ENCODE measurements around the gene CLIC5.

CLIC5 gene

DNA sequence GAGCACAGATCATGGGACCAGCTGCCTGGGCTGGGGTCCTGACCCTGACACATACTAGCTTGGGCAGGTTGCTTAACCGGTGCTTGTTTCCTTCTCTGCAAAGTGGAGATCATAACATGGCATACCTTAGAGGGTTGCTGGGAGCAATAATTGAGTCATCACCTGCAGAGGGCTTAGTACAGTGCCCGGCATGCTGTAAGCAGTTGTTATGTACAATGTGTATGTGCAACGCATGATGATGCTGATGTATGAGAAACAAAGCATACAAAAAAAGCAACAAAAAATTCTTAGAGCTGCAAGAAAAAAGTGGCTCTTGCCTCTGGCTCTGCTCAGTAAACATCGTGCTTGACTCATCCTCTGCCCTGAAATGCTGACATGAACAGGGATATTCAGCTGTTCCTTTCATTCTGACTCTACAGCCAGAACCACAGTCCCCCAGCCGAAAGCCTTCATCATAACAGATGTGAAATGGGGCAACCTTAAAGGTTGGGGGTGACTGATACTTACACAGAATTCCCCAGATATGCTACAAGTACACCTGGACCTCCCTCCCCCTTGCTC, 91.7 kb downstream of the CLIC5 start:
- no peaks in the 10 kb centered on the region for H3K36me3 ChIP-seq (ENCODE audit: control insufficient read depth, insufficient read depth, low read length)
- no CpG with 5 or more reads among the region's 5 CpGs for WGBS (ENCODE audit: extremely low coverage, insufficient coverage, low lambda C conversion rate)
- no peak overlapping the region for H3K4me3 ChIP-seq (ENCODE audit: low read length)
- H3K23ac ChIP-seq (ENCODE audit: low read length) = no peak overlapping the region
- H3K4me2 ChIP-seq (ENCODE audit: low read length) = no peak overlapping the region
- no peaks in the 10 kb centered on the region for H3K79me1 ChIP-seq (ENCODE audit: low read length)
- no peak overlapping the region for H3K18ac ChIP-seq (ENCODE audit: low read length)
- no peaks in the 10 kb centered on the region for H3K27me3 ChIP-seq (ENCODE audit: insufficient read depth, low read length, poor library complexity)
- H3K9ac ChIP-seq (ENCODE audit: low read length) = no peak overlapping the region
- no peak for DNase-seq
- no peak overlapping the region for H2BK120ac ChIP-seq (ENCODE audit: low read depth, low read length)
- no peak overlapping the region for H3K27ac ChIP-seq (ENCODE audit: low read depth, low read length)
- H2AK5ac ChIP-seq (ENCODE audit: low read length) = peak overlapping the region; percentile 22
- H4K5ac ChIP-seq (ENCODE audit: low read length) = no peak overlapping the region
- H4K8ac ChIP-seq (ENCODE audit: low read depth, low read length) = no peak overlapping the region
- no peak overlapping the region for H2BK15ac ChIP-seq (replicated peaks; ENCODE audit: low read depth)
- H3K56ac ChIP-seq (ENCODE audit: low read length) = no peak overlapping the region
- H2BK5ac ChIP-seq (ENCODE audit: low read length) = no peak overlapping the region
- no peaks in the 10 kb centered on the region for H3K4me1 ChIP-seq (ENCODE audit: control insufficient read depth, low read depth, low read length)
- H3K4ac ChIP-seq (ENCODE audit: low read depth, low read length) = no peak overlapping the region
- H3K79me2 ChIP-seq (ENCODE audit: control insufficient read depth, insufficient read depth, low read length) = no peaks in the 10 kb centered on the region

DNA sequence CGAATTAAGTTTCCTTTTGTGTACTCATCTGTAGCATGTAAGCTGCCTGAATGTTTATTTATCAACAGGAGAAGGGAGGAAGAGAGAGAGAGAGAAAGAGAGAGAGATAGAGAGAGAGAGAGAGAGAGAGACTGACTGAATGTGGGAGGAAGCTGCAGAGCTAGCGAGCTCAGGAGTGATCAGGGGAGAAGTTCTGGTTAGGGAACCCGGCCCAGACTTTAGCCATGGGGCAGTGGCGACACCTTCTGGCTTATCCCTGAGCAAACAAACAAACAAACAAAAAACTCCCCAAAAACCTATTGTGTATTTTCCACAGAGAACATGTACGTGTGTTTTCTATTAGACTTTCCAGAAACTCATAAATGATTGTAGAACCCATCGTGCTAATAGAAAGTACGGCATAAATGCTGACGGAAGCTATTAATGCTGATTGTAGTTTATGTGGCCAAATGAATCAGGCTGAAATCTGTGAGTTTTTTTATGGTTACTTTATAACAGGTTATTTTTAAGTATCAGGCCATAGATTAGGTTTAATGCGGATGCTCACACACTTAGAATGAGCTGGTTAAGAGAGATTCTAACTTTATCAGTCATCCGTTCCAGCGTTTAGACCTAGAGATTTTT, 92.8 kb downstream of the CLIC5 start:
- Histone ChIP-seq H4K8ac (ENCODE audit: low read depth, low read length) (no peak overlapping the region), H3K18ac (ENCODE audit: low read length) (no peak overlapping the region), H2BK15ac (replicated peaks; ENCODE audit: low read depth) (no peak overlapping the region), H2AK5ac (ENCODE audit: low read length) (no peak overlapping the region), H2BK5ac (ENCODE audit: low read length) (no peak overlapping the region), H3K56ac (ENCODE audit: low read length) (no peak overlapping the region), H3K27me3 (ENCODE audit: insufficient read depth, low read length, poor library complexity) (no peaks in the 10 kb centered on the region), H3K4ac (ENCODE audit: low read depth, low read length) (no peak overlapping the region), H3K27ac (ENCODE audit: low read depth, low read length) (no peak overlapping the region), H4K5ac (ENCODE audit: low read length) (no peak overlapping the region), H3K23ac (ENCODE audit: low read length) (no peak overlapping the region), H3K4me3 (ENCODE audit: low read length) (no peak overlapping the region), H3K9ac (ENCODE audit: low read length) (no peak overlapping the region), H3K4me1 (ENCODE audit: control insufficient read depth, low read depth, low read length) (no peaks in the 10 kb centered on the region), H2BK120ac (ENCODE audit: low read depth, low read length) (no peak overlapping the region), H3K79me2 (ENCODE audit: control insufficient read depth, insufficient read depth, low read length) (no peaks in the 10 kb centered on the region), H3K4me2 (ENCODE audit: low read length) (no peak overlapping the region), H3K79me1 (ENCODE audit: low read length) (no peaks in the 10 kb centered on the region), H3K36me3 (ENCODE audit: control insufficient read depth, insufficient read depth, low read length) (no peaks in the 10 kb centered on the region)
- no CpG with 5 or more reads among the region's 11 CpGs for WGBS (ENCODE audit: extremely low coverage, insufficient coverage, low lambda C conversion rate)
- DNase-seq = peak; percentile 80

DNA sequence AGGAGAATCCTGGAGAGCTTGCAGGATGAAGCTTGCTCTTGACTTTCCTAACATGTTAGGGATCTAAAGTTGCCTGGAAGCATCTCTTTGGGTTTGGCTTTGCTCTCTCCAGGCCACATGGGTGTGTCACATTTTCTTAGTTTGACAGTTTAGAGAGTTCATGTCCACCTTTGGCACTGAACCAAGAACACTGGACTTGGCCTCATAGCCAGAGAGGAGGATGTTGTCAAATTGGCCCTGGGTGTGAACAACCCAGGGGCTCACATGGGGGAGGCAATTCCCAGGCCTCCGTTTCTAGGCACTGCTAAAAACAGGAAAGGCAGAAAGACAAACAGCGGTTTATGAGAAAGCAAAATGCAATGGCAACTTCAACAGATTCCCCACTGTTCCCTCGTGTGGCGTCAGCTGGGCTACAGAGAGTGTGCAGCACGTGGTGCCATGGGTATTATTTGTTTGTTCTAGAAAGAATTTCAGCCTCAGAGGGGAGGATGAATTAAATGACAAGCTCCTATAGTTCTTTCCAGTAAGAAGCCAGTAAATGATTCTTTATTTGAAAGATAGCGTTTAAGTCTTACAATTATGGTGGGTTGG, 93.9 kb downstream of the CLIC5 start:
- Histone ChIP-seq H3K36me3 (ENCODE audit: control insufficient read depth, insufficient read depth, low read length) (no peaks in the 10 kb centered on the region), H2BK5ac (ENCODE audit: low read length) (no peak overlapping the region), H2BK15ac (replicated peaks; ENCODE audit: low read depth) (no peak overlapping the region), H3K27me3 (ENCODE audit: insufficient read depth, low read length, poor library complexity) (no peaks in the 10 kb centered on the region), H3K4me2 (ENCODE audit: low read length) (no peak overlapping the region), H3K56ac (ENCODE audit: low read length) (no peak overlapping the region), H3K4me3 (ENCODE audit: low read length) (no peak overlapping the region), H3K4ac (ENCODE audit: low read depth, low read length) (no peak overlapping the region), H2AK5ac (ENCODE audit: low read length) (no peak overlapping the region), H3K23ac (ENCODE audit: low read length) (no peak overlapping the region), H3K9ac (ENCODE audit: low read length) (no peak overlapping the region), H2BK120ac (ENCODE audit: low read depth, low read length) (no peak overlapping the region), H4K8ac (ENCODE audit: low read depth, low read length) (no peak overlapping the region), H3K79me2 (ENCODE audit: control insufficient read depth, insufficient read depth, low read length) (no peaks in the 10 kb centered on the region), H3K4me1 (ENCODE audit: control insufficient read depth, low read depth, low read length) (no peaks in the 10 kb centered on the region), H3K79me1 (ENCODE audit: low read length) (no peaks in the 10 kb centered on the region), H3K18ac (ENCODE audit: low read length) (no peak overlapping the region), H3K27ac (ENCODE audit: low read depth, low read length) (no peak overlapping the region), H4K5ac (ENCODE audit: low read length) (no peak overlapping the region)
- no CpG with 5 or more reads among the region's 6 CpGs for WGBS (ENCODE audit: extremely low coverage, insufficient coverage, low lambda C conversion rate)
- no peak for DNase-seq

DNA sequence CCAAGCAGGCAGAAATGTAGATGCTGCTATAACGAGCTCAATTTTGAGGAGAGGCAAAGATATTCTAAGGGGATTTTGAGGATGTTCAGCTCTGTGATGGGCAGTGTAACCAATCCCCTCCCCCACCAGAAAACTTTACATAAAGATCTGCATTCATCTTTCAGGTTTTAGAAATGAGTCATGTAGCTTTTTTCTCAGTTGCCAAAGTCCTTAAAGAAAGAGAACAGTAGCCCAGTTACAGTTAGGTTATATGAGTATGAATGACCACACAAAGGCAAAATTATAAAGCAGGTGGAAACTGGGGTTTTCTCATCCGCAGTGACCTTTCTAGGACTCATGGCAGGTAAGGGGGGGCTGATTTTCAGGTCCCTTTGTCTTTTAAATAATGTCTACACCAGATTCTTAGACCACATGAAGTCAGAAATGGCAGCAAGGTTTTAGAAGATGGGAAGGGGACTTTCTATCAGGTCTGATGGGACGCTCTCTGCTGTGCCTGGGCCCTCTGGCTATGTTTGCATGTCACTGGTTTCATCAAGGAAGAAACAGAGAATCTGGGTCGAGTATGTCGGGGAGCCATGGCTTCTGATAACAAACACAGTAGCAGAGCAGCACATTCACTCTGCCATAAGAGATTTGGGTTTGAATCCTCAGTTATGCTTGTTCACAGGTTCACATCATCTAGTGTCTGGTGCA, 94.7 kb downstream of the CLIC5 start:
- H3K9ac ChIP-seq (ENCODE audit: low read length) = no peak overlapping the region
- H3K79me1 ChIP-seq (ENCODE audit: low read length) = no peaks in the 10 kb centered on the region
- H3K18ac ChIP-seq (ENCODE audit: low read length) = no peak overlapping the region
- H3K56ac ChIP-seq (ENCODE audit: low read length) = no peak overlapping the region
- H2BK5ac ChIP-seq (ENCODE audit: low read length) = no peak overlapping the region
- no peaks in the 10 kb centered on the region for H3K27me3 ChIP-seq (ENCODE audit: insufficient read depth, low read length, poor library complexity)
- H3K4me3 ChIP-seq (ENCODE audit: low read length) = no peak overlapping the region
- DNase-seq = no peak
- no peak overlapping the region for H2AK5ac ChIP-seq (ENCODE audit: low read length)
- no peaks in the 10 kb centered on the region for H3K4me1 ChIP-seq (ENCODE audit: control insufficient read depth, low read depth, low read length)
- H4K8ac ChIP-seq (ENCODE audit: low read depth, low read length) = no peak overlapping the region
- H2BK120ac ChIP-seq (ENCODE audit: low read depth, low read length) = no peak overlapping the region
- H4K5ac ChIP-seq (ENCODE audit: low read length) = no peak overlapping the region
- no peak overlapping the region for H3K27ac ChIP-seq (ENCODE audit: low read depth, low read length)
- WGBS (ENCODE audit: extremely low coverage, insufficient coverage, low lambda C conversion rate) = no CpG with 5 or more reads among the region's 5 CpGs
- no peak overlapping the region for H2BK15ac ChIP-seq (replicated peaks; ENCODE audit: low read depth)
- H3K4ac ChIP-seq (ENCODE audit: low read depth, low read length) = no peak overlapping the region
- no peak overlapping the region for H3K4me2 ChIP-seq (ENCODE audit: low read length)
- H3K23ac ChIP-seq (ENCODE audit: low read length) = no peak overlapping the region
- no peaks in the 10 kb centered on the region for H3K79me2 ChIP-seq (ENCODE audit: control insufficient read depth, insufficient read depth, low read length)
- no peaks in the 10 kb centered on the region for H3K36me3 ChIP-seq (ENCODE audit: control insufficient read depth, insufficient read depth, low read length)

DNA sequence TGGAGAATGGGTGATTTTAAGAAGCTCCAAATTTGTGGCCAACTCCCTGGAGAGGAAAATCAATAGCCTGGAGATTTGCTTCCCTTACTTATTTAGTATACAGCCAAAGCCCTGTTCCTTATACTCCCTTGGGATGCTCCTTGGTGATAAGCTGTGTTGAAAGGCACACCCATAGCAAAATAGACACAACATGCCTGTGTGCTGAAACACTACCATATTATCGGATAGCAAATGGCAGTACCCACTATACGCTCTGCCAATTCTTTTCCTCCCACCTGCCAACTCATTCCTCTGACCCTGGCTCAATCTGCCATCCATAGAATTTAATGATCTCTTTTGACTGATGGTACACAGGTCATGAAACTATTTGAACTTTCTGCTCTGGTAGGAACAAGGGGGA, 98.2 kb downstream of the CLIC5 start:
- Histone ChIP-seq H3K79me1 (ENCODE audit: low read length) (no peaks in the 10 kb centered on the region), H3K36me3 (ENCODE audit: control insufficient read depth, insufficient read depth, low read length) (no peaks in the 10 kb centered on the region), H2BK5ac (ENCODE audit: low read length) (no peak overlapping the region), H3K56ac (ENCODE audit: low read length) (no peak overlapping the region), H3K4me1 (ENCODE audit: control insufficient read depth, low read depth, low read length) (no peaks in the 10 kb centered on the region), H3K27ac (ENCODE audit: low read depth, low read length) (no peak overlapping the region), H3K4me2 (ENCODE audit: low read length) (no peak overlapping the region), H2AK5ac (ENCODE audit: low read length) (no peak overlapping the region), H3K18ac (ENCODE audit: low read length) (no peak overlapping the region), H3K9ac (ENCODE audit: low read length) (no peak overlapping the region), H3K27me3 (ENCODE audit: insufficient read depth, low read length, poor library complexity) (no peaks in the 10 kb centered on the region), H3K79me2 (ENCODE audit: control insufficient read depth, insufficient read depth, low read length) (no peaks in the 10 kb centered on the region), H4K5ac (ENCODE audit: low read length) (no peak overlapping the region), H3K4me3 (ENCODE audit: low read length) (no peak overlapping the region), H2BK120ac (ENCODE audit: low read depth, low read length) (no peak overlapping the region), H2BK15ac (replicated peaks; ENCODE audit: low read depth) (no peak overlapping the region), H3K23ac (ENCODE audit: low read length) (no peak overlapping the region), H3K4ac (ENCODE audit: low read depth, low read length) (no peak overlapping the region), H4K8ac (ENCODE audit: low read depth, low read length) (no peak overlapping the region)
- WGBS (ENCODE audit: extremely low coverage, insufficient coverage, low lambda C conversion rate) = no CpG with 5 or more reads among the region's 2 CpGs
- no peak for DNase-seq

Measured in mesendoderm (in vitro differentiated cells).